Measurements from ENCODE around the gene PEAR1.
"Not testable (repeated sequence)": the region's sequence is repeated elsewhere in the genome, so short reads cannot be mapped to it uniquely, and the experiment has no call there.

The PEAR1 gene

DNA sequence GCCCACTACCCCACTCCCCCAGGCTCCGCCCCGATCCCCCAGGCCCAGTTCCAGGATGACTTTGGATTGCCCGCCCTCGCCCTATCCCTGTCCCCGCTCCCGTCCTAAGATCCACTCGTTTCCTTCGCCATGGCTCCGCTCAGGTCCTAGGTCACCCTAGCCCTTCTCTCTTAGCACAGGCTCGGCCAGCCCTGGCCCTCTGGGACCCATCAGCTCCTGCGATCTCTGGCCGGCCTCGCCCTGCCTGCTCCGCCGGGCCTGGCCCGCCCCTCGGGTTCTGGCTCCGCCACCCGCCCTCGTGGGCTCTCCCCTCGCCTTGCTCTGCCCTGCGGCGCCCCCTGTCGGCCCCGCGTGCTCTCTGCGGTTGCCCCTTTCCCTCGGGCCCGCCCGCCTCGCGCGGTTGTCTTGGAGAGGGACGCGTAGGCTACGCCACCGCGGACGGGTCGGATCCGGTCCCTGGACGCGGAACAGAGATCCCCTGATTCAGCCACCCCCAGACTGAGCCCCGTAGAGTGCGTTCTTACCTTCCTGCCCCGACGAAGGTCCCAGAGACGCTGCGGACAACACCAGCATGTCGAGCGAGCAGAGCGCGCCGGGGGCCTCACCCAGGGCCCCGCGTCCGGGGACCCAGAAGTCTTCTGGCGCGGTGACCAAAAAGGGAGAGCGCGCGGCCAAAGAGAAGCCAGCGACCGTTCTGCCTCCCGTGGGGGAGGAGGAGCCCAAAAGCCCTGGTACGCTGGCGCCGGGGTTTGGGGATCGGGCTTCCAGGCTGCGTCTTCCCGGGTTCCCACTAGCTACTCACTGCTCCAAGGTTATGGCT is 26.9 kb downstream of the PEAR1 start, which contains the start of gene LRRC71:
Gene LRRC71, plus strand, starts transcription at position 400 of the 820 bp plus-strand sequence. Its CDS starts 172 bp downstream, at position 572.
- DNase-seq (ENCODE audit: low spot score) = peak; percentile 24

GRCh38 chr1:156921053-156921529 is 27.6 kb downstream of the PEAR1 start:
- DNase-seq (ENCODE audit: low spot score) = no peak

- no peak for DNase-seq (ENCODE audit: low spot score)
Measured at GRCh38 chr1:156922986-156923669, 29.6 kb downstream of the PEAR1 start.

DNA sequence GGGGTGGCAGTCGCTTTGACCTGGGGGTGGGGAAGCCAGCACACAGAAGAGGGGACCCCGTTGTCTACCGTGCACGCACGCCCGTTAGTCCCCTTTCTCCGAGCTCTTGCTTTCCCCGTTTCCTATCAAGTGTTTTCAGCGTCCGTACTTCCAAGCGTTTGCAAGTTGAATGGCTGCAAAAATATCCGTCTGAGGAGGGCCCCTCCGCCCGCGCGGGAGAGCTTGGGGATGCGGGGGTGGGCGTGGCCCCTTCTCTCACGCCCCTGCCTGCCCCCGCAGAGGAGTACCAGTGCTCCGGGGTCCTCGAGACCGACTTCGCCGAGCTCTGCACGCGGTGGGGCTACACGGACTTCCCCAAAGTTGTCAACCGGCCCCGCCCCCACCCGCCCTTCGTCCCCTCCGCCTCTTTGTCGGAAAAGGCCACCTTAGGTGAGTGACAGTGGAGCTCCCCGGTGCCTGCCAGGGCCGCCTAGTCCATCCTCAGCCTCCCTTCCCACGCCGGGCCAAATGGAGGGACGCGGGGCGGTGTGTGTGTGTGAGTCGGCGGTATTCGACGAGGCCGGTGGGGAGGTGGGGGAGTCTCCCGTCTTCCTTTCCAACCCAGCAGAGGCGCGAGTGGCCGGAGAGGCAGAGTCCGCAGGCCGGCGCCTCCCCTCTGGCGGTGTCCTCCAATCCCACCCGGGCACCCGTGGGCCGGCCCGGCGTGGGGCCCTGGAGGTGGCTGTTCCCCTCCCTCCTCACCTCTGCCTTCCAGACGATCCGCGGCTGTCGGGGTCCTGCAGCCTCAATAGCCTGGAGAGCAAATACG is 30.4 kb downstream of the PEAR1 start:
- no peak for DNase-seq (ENCODE audit: low spot score)

- no peak for DNase-seq (ENCODE audit: low spot score)
Measured at GRCh38 chr1:156924478-156925153, 31.1 kb downstream of the PEAR1 start.

GRCh38 chr1:156925154-156926010 is 31.9 kb downstream of the PEAR1 start:
- DNase-seq (ENCODE audit: low spot score) = no peak

- DNase-seq (ENCODE audit: low spot score) = no peak
Measured at GRCh38 chr1:156926175-156926574, 32.7 kb downstream of the PEAR1 start.

DNA sequence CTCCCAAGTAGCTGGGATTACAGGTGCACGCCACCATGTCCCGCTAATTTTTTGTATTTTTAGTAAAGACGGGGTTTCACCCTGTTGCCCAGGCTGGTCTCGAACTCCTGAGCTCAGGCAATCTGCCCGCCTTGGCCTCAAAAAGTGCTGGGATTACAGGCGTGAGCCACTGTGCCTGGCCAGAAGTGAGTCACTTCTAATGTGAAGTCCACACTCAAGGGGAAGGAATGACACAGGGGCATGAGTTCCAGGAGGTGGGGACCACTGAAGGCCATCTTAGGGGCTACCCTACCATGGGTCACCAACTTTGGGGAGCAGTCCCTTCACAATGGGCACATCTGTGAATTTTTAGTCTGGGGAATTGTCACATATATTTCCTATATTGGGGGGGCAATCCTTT is 33.2 kb downstream of the PEAR1 start:
- not testable (repeated sequence) for DNase-seq (ENCODE audit: low spot score)

GRCh38 chr1:156927215-156928042 is 33.9 kb downstream of the PEAR1 start:
- peak; percentile 48 for DNase-seq (ENCODE audit: low spot score)

GRCh38 chr1:156928043-156928602 is 34.6 kb downstream of the PEAR1 start:
- DNase-seq (ENCODE audit: low spot score) = no peak

DNA sequence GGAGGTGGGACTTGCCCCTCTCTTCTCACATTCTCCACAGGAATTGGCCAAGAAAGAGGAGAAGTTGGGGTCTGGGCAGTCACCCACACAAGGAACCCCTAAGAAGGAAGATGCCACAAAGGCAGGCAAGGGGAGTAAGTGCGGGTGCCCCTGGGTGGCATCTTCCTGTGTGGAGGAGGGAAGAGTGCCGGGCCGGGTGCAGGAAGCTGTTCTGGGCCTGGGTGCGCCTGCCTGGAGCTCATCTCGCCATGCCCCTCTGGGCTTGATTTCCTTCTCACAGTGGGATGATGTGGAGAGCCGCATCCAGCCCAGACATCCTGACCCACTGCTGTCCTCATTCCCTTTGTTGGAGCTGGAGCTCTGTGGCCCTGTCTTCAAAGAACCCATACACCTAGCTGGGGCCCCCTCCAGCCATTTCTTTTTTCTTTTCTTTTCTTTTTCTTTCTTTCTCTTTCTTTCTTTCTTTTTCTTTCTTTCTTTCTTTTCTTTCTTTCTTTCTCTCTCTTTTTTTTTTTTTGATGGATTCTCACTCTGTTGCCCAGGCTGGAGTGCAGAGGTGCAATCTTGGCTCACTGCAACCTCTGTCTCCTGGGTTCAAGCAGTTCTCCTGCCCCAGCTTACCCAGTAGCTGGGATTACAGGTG is 36.2 kb downstream of the PEAR1 start:
- no peak for DNase-seq (ENCODE audit: low spot score)

GRCh38 chr1:156930483-156930882 is 37.0 kb downstream of the PEAR1 start:
- no peak for DNase-seq (ENCODE audit: low spot score)

DNA sequence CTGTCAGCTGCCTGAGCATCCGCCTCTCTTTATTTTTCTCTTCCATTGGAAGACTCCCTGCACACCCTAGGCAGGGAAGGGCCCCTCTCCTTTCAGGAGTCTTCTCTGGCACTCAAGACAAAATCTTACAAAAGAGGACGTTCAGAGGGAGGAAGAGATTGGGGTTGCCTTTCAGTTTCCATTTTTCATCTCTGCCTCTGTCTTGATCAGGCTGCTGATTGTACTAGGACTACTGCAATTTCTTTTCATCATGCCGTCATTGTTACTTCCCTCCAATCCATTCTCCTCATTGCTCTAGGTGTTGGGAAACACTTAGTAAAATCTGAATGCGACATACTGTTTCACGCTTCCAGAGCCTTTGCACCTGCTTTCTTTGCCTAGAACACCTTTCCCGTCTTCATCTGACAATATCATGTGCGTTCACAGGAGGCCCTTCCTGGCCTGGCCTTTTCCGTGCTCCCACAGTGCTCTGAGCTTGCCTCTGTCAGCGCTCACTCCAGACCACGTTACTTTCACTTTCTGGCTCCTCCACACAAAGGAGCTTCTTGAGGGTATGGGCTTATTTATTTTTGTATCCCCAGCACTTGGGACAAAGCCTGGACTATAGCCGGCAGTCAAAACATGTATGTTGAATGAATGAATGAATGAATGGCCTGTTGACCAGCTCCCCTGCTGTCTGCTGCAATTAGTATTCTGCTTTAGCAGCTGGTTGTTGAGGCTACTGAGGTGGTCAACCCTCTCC is 37.9 kb downstream of the PEAR1 start:
- no peak for DNase-seq (ENCODE audit: low spot score)

DNA sequence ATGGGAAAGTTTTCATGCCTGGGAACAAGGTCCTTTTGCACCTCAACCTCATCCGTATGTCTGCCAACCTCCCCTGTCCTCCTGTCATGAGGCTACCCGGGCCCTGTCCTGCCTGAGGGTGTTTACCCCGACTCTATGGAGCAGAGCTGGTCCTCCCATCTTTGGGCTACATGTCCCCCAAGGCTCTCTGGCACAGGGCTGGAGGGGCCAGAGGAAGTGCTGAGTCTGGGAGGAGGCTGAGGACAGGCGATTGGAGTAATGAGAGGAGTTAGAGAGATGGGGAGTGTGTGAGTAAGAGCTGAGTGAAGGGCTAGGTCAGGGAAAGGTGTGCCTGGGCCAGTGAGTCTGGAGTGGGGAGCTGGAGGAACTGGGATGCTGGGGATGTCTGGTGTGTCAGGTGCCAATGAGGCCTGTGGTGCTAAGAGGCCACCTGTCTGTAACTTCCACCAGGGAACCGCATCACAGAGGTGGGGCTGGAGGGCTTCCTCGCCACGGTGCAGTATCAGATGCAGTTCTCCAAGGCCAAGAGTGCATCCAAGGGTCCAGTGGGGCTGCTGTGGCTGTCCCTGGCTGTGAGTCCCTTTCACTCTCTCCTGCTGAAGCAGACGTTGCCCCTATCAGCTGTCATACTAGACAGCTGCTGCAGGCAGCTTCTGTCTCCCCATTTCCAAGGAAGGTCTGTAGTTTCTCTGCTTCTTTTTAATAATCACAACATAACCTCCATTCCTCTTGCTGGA is 38.6 kb downstream of the PEAR1 start:
- no peak for DNase-seq (ENCODE audit: low spot score)

DNA sequence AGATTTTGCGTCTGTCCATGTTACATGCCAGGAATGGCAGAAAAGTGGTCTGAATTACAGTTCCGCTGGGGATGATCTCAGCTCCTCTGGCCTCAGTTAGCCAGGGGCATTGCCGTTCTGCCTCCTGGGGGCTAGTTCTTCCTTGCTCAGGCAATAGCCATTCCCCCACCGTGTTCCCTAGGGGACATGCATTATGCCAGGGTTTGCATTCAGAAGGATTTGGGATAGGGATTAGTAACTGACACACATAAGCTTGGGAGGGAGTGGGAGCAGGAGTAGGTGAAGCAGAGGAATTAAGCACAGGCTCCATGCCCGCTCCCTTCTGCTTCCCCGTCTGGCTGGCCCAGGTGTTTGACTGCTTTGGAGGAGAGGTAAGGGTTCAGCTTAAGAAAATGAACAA is 39.6 kb downstream of the PEAR1 start:
- DNase-seq (ENCODE audit: low spot score) = no peak

- DNase-seq (ENCODE audit: low spot score) = no peak
Measured at GRCh38 chr1:156935505-156936128, 42.1 kb downstream of the PEAR1 start.

DNA sequence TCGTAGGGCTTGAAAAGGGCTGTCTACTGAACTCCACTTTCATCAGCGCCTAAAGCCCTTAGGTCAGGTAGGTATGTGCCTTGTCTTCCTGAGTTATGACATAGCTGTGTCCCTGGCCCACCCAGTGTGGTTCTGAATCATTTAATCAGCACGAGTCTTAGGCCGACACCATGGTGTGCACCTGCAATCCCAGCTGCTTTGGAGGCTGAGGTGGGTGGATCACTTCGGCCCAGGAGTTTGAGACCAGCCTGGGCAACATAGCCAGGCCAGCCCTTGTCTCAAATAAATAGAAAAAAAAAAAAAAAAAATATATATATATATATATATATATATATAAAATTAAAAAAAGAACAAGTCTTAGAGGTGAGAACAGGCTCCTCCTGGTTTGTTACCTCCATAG is 42.7 kb downstream of the PEAR1 start:
- DNase-seq (ENCODE audit: low spot score) = no peak
